Measurements from ENCODE around the gene FOXP1. TPM values are rescaled to one million over a fixed set of nuclear protein-coding genes. Genes with fewer than 3 reads are reported as not detected.

Gene FOXP1
- total RNA-seq, 1 donor from 2014 or later = 107 TPM

DNA sequence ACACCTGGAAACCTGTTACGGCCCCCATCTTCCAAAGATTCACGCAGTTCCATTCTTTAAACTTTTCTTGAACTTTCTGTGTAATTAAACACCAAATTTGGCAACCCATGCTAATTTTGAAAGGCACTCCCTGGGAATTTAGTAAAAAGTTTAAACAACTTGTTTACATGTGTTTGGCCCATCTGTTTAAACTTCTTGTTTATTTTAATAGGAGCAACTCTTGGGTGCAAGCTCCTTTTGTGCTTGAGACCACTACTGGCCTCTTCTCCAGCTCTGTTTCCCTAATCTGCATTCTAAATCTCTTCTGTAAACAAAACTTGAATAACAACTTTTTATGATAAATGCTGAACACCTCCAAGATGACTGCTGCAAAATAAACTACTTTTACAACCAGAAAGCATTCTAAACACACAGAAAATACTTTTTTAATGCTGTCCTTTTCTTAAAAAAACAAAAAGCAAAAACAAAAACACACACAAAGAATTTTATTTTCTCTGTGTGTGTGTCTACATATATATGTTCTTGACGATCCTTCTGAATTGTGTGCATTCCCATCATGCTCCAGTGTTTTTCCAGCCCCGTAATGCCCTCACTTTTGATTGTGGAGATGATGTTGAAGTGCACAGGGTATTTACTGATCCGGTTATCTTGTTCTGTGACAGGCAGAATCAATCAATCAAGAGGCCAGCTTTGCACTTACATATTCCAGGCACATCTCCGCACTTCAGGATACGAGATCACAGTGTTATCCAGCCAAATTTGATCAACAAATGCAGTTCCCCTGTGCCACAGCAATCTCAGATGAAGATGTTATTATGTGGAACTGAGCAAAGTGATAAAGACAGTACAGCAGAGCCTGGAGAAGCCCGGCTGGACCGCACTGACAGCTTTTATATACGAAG, 416.9 kb downstream of the FOXP1 start:
- no peak overlapping the region for H3K4me3 Mint-ChIP-seq (ENCODE audit: unreplicated experiment)
- H3K9ac ChIP-seq (ENCODE audit: low read length) = no peak overlapping the region
- TF ChIP-seq, protein P1, sequence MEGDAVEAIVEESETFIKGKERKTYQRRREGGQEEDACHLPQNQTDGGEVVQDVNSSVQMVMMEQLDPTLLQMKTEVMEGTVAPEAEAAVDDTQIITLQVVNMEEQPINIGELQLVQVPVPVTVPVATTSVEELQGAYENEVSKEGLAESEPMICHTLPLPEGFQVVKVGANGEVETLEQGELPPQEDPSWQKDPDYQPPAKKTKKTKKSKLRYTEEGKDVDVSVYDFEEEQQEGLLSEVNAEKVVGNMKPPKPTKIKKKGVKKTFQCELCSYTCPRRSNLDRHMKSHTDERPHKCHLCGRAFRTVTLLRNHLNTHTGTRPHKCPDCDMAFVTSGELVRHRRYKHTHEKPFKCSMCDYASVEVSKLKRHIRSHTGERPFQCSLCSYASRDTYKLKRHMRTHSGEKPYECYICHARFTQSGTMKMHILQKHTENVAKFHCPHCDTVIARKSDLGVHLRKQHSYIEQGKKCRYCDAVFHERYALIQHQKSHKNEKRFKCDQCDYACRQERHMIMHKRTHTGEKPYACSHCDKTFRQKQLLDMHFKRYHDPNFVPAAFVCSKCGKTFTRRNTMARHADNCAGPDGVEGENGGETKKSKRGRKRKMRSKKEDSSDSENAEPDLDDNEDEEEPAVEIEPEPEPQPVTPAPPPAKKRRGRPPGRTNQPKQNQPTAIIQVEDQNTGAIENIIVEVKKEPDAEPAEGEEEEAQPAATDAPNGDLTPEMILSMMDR (IDR thresholded peaks at IDR 0.05; ENCODE audit: insufficient read depth, low read depth, low read length) = no peak
- TF ChIP-seq EZH2 (IDR thresholded peaks at IDR 0.05; ENCODE audit: insufficient read depth, low read length) = no peak
- H4K20me1 ChIP-seq (ENCODE audit: insufficient read depth, low read length) = no peaks in the 10 kb centered on the region
- FAIRE-seq = no peak
- H3K4me1 Mint-ChIP-seq (ENCODE audit: low read depth, unreplicated experiment) = peaks cover 19% of the 10 kb centered on the region
- H3K4me3 ChIP-seq (ENCODE audit: insufficient read depth, low read depth, low read length) = no peak overlapping the region
- DNase-seq (ENCODE audit: low read depth) = no peak
- H3K27ac ChIP-seq (ENCODE audit: low read depth, low read length) = no peak overlapping the region
- H3K4me1 ChIP-seq (ENCODE audit: insufficient read depth, low read length) = peaks cover 30% of the 10 kb centered on the region
- peaks cover 14% of the 10 kb centered on the region for H3K36me3 ChIP-seq (ENCODE audit: insufficient read depth, low read length)
- no peak overlapping the region for H3K27ac Mint-ChIP-seq (ENCODE audit: unreplicated experiment)
- H2AFZ ChIP-seq (ENCODE audit: low read depth, low read length) = no peak overlapping the region
- H3K9me3 ChIP-seq (ENCODE audit: insufficient read depth, low read depth, low read length) = no peaks in the 10 kb centered on the region
- H3K9me3 Mint-ChIP-seq (ENCODE audit: unreplicated experiment) = no peaks in the 10 kb centered on the region
- H3K4me2 ChIP-seq (ENCODE audit: low read length) = no peak overlapping the region
- peaks cover 4% of the 10 kb centered on the region for H3K79me2 ChIP-seq (ENCODE audit: insufficient read depth, low read length)
- H3K36me3 Mint-ChIP-seq (ENCODE audit: low read depth, unreplicated experiment) = peaks cover 17% of the 10 kb centered on the region
- no peaks in the 10 kb centered on the region for H3K27me3 ChIP-seq (ENCODE audit: insufficient read depth, low read length)
- no peaks in the 10 kb centered on the region for H3K27me3 Mint-ChIP-seq (ENCODE audit: low read depth, unreplicated experiment)

DNA sequence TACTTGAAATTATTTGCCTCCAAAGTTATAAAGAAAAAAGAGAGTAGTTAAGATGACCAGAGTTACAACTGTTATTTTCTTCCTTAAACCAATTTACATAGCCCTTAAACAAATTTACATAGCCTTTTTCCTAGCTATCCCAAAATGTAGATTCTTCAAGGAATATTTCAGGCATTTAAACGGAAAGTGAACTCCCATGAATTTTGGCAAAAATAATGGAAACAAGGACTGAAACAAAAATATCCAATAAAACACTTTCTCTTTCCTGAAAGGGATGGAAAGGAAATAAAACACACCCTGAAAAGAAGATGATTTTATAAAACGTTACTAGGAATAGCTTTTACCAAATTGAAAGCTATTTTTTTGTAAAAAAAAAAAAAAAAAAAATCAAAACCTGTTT, 418.6 kb downstream of the FOXP1 start:
- no peak overlapping the region for H2AFZ ChIP-seq (ENCODE audit: low read depth, low read length)
- H4K20me1 ChIP-seq (ENCODE audit: insufficient read depth, low read length) = no peaks in the 10 kb centered on the region
- no peaks in the 10 kb centered on the region for H3K27me3 ChIP-seq (ENCODE audit: insufficient read depth, low read length)
- H3K36me3 Mint-ChIP-seq (ENCODE audit: low read depth, unreplicated experiment) = peaks cover 13% of the 10 kb centered on the region
- H3K4me2 ChIP-seq (ENCODE audit: low read length) = no peak overlapping the region
- no peaks in the 10 kb centered on the region for H3K9me3 ChIP-seq (ENCODE audit: insufficient read depth, low read depth, low read length)
- H3K27me3 Mint-ChIP-seq (ENCODE audit: low read depth, unreplicated experiment) = no peaks in the 10 kb centered on the region
- no peak overlapping the region for H3K4me3 ChIP-seq (ENCODE audit: insufficient read depth, low read depth, low read length)
- no peak overlapping the region for H3K9ac ChIP-seq (ENCODE audit: low read length)
- no peak overlapping the region for H3K27ac Mint-ChIP-seq (ENCODE audit: unreplicated experiment)
- no peak for TF ChIP-seq EZH2 (IDR thresholded peaks at IDR 0.05; ENCODE audit: insufficient read depth, low read length)
- TF ChIP-seq, protein P1 (IDR thresholded peaks at IDR 0.05; ENCODE audit: insufficient read depth, low read depth, low read length) = no peak
- peaks cover 34% of the 10 kb centered on the region for H3K4me1 Mint-ChIP-seq (ENCODE audit: low read depth, unreplicated experiment)
- no peaks in the 10 kb centered on the region for H3K9me3 Mint-ChIP-seq (ENCODE audit: unreplicated experiment)
- H3K36me3 ChIP-seq (ENCODE audit: insufficient read depth, low read length) = peaks cover 14% of the 10 kb centered on the region
- peaks cover 7% of the 10 kb centered on the region for H3K79me2 ChIP-seq (ENCODE audit: insufficient read depth, low read length)
- no peak overlapping the region for H3K27ac ChIP-seq (ENCODE audit: low read depth, low read length)
- no peak for FAIRE-seq
- H3K4me1 ChIP-seq (ENCODE audit: insufficient read depth, low read length) = peaks cover 46% of the 10 kb centered on the region
- no peak overlapping the region for H3K4me3 Mint-ChIP-seq (ENCODE audit: unreplicated experiment)
- no peak for DNase-seq (ENCODE audit: low read depth)

Data from astrocyte (in vitro differentiated cells and primary cell).